CD14-positive monocyte (primary cell): Measurements from ENCODE around the gene MITF. TPM values are rescaled to one million over a fixed set of nuclear protein-coding genes. Genes with fewer than 3 reads are reported as not detected.
"Not testable (repeated sequence)": the region's sequence is repeated elsewhere in the genome, so short reads cannot be mapped to it uniquely, and the experiment has no call there.

Experiments used
- DNase-seq, 3 donors: peaks; one replicate each; pipeline ENCODE4 v3.0.0-alpha.2; 2011 to 2022
- H2AFZ ChIP-seq: 2 replicates; pipeline ENCODE4 v1.6.0; 2012; ENCODE audit warnings: mild to moderate bottlenecking, low read depth, low read length, inconsistent platforms; ENCODE audit not compliant: insufficient read depth, poor library complexity, severe bottlenecking
- H3K27ac ChIP-seq, 2 donors: 1 replicate in 1 of 2; 2 replicates in 1 of 2; pipeline ENCODE4 v1.5.1; 2012 to 2013; ENCODE audit warnings: low read length in 2 of 2, control low read depth in 1 of 2, inconsistent platforms in 1 of 2, low read depth in 1 of 2, mild to moderate bottlenecking in 1 of 2
- H3K27me3 ChIP-seq, 2 donors: one replicate each; pipeline versions ENCODE4 v1.6.0 to v1.6.1; 2011 to 2013; ENCODE audit warnings: low read length in 2 of 2; ENCODE audit not compliant: control insufficient read depth in 2 of 2, insufficient read depth in 2 of 2
- H3K36me3 ChIP-seq, 2 donors: replicated peaks in 1 of 2; 1 replicate in 1 of 2; 2 replicates in 1 of 2; pipeline versions ENCODE4 v1.5.1 to v1.6.1; 2012 to 2013; ENCODE audit warnings: low read length in 2 of 2, control low read depth in 1 of 2, inconsistent platforms in 1 of 2, mild to moderate bottlenecking in 1 of 2; ENCODE audit not compliant: insufficient read depth in 2 of 2, control insufficient read depth in 1 of 2
- H3K4me1 ChIP-seq, 2 donors: 1 replicate in 1 of 2; 2 replicates in 1 of 2; pipeline versions ENCODE4 v1.5.1 to v1.6.1; 2012 to 2013; ENCODE audit warnings: low read length in 2 of 2, control low read depth in 1 of 2, inconsistent platforms in 1 of 2, mild to moderate bottlenecking in 1 of 2, moderate library complexity in 1 of 2; ENCODE audit not compliant: insufficient read depth in 2 of 2, control insufficient read depth in 1 of 2
- H3K4me2 ChIP-seq: replicated peaks from 2 replicates; pipeline ENCODE3; 2012; ENCODE audit warnings: low read length, moderate library complexity, mild to moderate bottlenecking; ENCODE audit not compliant: poor library complexity, severe bottlenecking; ENCODE audit errors: extremely low read depth
- H3K4me3 ChIP-seq, 3 experiments: fragments of 200-600 bp in 1 of 3; sonication (generic) in 1 of 3; replicated peaks in 1 of 3; 1 replicate in 2 of 3; 2 replicates in 1 of 3; pipeline ENCODE4 v1.5.1; 2011 to 2013; ENCODE audit warnings: low read length in 3 of 3, mild to moderate bottlenecking in 3 of 3, control low read depth in 2 of 3, low read depth in 2 of 3, inconsistent platforms in 1 of 3, moderate library complexity in 1 of 3
- H3K79me2 ChIP-seq: 2 replicates; pipeline ENCODE4 v1.6.0; 2012; ENCODE audit warnings: mild to moderate bottlenecking, control low read depth, inconsistent platforms, low read length, moderate library complexity; ENCODE audit not compliant: insufficient read depth
- H3K9ac ChIP-seq: 2 replicates; pipeline ENCODE4 v1.6.0; 2017; ENCODE audit warnings: low read length, mild to moderate bottlenecking; ENCODE audit not compliant: insufficient read depth, poor library complexity, severe bottlenecking
- H3K9me3 ChIP-seq, 2 donors: replicated peaks in 1 of 2; 1 replicate in 1 of 2; 2 replicates in 1 of 2; pipeline versions ENCODE4 v1.5.1 to v1.6.1; 2012 to 2013; ENCODE audit warnings: low read length in 2 of 2, control low read depth in 1 of 2; ENCODE audit not compliant: control insufficient read depth in 1 of 2, insufficient read depth in 1 of 2
- H4K20me1 ChIP-seq: 2 replicates; pipeline ENCODE4 v1.6.0; 2012; ENCODE audit warnings: mild to moderate bottlenecking, low read length, control low read depth, moderate library complexity; ENCODE audit not compliant: insufficient read depth
- H3K27ac Mint-ChIP-seq, 7 donors: one replicate each; pipeline ENCODE4 v1.8.0; 2020; ENCODE audit warnings: mild to moderate bottlenecking in 7 of 7, mixed read lengths in 7 of 7, moderate library complexity in 6 of 7, inconsistent platforms in 2 of 7
- H3K27me3 Mint-ChIP-seq, 3 donors: one replicate each; pipeline ENCODE4 v1.8.0; 2021 to 2022; ENCODE audit warnings: low read depth in 3 of 3, mild to moderate bottlenecking in 3 of 3, mixed read lengths in 3 of 3, moderate library complexity in 3 of 3, inconsistent platforms in 1 of 3
- H3K36me3 Mint-ChIP-seq, 2 donors: one replicate each; pipeline ENCODE4 v1.8.0; 2020; ENCODE audit warnings: mixed read lengths in 2 of 2, inconsistent platforms in 1 of 2, mild to moderate bottlenecking in 1 of 2
- H3K4me1 Mint-ChIP-seq: one replicate; pipeline ENCODE4 v1.8.0; 2020; ENCODE audit warnings: mild to moderate bottlenecking, mixed read lengths
- H3K4me3 Mint-ChIP-seq, 2 donors: one replicate each; pipeline ENCODE4 v1.8.0; 2020; ENCODE audit warnings: mild to moderate bottlenecking in 2 of 2, mixed read lengths in 2 of 2, moderate library complexity in 1 of 2
- H3K9me3 Mint-ChIP-seq, 7 donors: one replicate each; pipeline ENCODE4 v1.8.0; 2020 to 2022; ENCODE audit warnings: mixed read lengths in 7 of 7, mild to moderate bottlenecking in 6 of 7, moderate library complexity in 6 of 7, inconsistent platforms in 2 of 7
- WGBS: methylation state at CpG from one replicate; pipeline ENCODE4 v1.1.5; 2013; ENCODE audit warnings: missing lambda C conversion rate; ENCODE audit not compliant: insufficient coverage; 5-methylcytosine and 5-hydroxymethylcytosine counted together
- intact Hi-C, 2 donors: fragments of 100-400 bp; cut with micrococcal nuclease; formaldehyde crosslinking; loops; one replicate each; pipeline versions ENCODE4 v1.15.0 to v1.15.1; 2023
- polyA plus RNA-seq, 3 donors: library from polyadenylated mRNA; depleted of rRNA in 1 of 3; unstranded in 2 of 3; stranded (reverse) in 1 of 3; fragments of 300-500 nt in 2 of 3; fragments of >200 nt in 1 of 3; fragmentation: Illumina TruSeq in 2 of 3; gene quantifications; 1 replicate in 2 of 3; 2 replicates in 1 of 3; pipeline ENCODE4 v1.2.3, GENCODE V29; 2012 to 2021
- TF ChIP-seq, protein P1 (sequence below): fragments of 200-600 bp; IDR thresholded peaks from one replicate; pipeline ENCODE4 v1.8.0; 2022; ENCODE audit warnings: antibody characterized with exemption, mild to moderate bottlenecking

MITF gene
- polyA plus RNA-seq, 3 donors = 7.0 to 15.1 (median 12.1) TPM

DNA sequence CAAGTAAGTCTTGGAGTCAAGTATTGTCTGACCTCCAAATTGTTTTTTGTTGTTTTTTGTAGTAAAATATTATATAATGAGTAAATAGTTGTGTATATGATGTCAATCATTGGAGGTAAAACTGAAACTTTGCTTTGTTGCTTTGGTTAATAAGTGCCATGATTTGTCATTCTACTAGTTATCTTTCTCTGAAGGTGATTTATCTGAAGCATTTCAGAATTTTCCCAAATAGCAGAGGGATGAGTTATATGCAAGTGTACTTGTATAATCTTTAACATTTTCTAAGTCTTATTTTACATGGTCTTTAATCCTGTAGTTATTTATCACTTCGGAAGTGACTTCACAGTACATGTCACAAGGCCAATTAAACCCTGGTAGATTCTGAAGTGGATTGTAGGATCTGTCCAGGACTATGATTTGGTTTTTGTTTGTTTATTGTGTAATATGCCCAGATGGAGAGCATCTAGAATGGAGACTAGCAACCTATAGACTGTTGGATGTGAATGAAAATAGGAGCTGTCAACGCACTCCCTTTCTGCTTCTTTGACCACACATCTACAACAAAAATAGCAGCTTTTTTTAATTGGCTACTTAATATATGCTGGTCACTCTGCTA, 167.2 kb downstream of the MITF start:
- TF ChIP-seq, protein P1, sequence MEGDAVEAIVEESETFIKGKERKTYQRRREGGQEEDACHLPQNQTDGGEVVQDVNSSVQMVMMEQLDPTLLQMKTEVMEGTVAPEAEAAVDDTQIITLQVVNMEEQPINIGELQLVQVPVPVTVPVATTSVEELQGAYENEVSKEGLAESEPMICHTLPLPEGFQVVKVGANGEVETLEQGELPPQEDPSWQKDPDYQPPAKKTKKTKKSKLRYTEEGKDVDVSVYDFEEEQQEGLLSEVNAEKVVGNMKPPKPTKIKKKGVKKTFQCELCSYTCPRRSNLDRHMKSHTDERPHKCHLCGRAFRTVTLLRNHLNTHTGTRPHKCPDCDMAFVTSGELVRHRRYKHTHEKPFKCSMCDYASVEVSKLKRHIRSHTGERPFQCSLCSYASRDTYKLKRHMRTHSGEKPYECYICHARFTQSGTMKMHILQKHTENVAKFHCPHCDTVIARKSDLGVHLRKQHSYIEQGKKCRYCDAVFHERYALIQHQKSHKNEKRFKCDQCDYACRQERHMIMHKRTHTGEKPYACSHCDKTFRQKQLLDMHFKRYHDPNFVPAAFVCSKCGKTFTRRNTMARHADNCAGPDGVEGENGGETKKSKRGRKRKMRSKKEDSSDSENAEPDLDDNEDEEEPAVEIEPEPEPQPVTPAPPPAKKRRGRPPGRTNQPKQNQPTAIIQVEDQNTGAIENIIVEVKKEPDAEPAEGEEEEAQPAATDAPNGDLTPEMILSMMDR = no peak
- intact Hi-C loops = no loop called here
- Histone ChIP-seq H4K20me1 (no peaks in the 10 kb centered on the region), H3K4me2 (no peak overlapping the region), H3K27me3 (no peaks in the 10 kb centered on the region), H3K9me3 (peaks cover 3 to 15% of the 10 kb centered on the region in 2 donors), H2AFZ (no peak overlapping the region), H3K79me2 (no peaks in the 10 kb centered on the region), H3K36me3 (no peaks in the 10 kb centered on the region), H3K4me1 (no peaks in the 10 kb centered on the region), H3K4me3 (no peak overlapping the region), H3K9ac (no peak overlapping the region), H3K27ac (no peak overlapping the region)
- WGBS = no CpG with 5 or more reads among the region's 2 CpGs
- H3K4me3 Mint-ChIP-seq = no peak overlapping the region
- H3K36me3 Mint-ChIP-seq = peaks cover 0 to 15% of the 10 kb centered on the region in 2 donors
- H3K4me1 Mint-ChIP-seq = peaks cover 3% of the 10 kb centered on the region
- DNase-seq = no peak
- H3K27ac Mint-ChIP-seq = no peak overlapping the region
- H3K9me3 Mint-ChIP-seq = peaks cover 0 to 26% (median 17%) of the 10 kb centered on the region in 7 donors
- H3K27me3 Mint-ChIP-seq = no peaks in the 10 kb centered on the region

DNA sequence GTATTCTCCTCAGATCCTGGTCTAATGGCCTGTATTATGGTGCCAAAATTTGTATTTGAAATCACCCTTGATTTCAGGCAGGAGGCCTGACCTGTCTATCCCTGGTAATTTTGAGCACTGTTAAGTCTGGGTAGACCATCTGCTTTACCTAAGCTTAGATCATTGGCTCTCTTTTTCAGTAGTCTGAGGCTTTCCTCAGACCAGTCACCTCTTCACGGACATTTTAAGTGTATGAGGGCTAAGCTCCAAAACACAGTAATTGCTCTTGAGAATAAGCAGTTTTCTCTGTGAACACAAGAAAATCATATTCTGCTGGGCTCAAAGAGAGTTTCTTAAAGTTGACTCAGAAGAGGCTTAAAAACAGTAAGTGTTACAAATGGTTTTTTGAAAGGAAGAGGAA, 168.3 kb downstream of the MITF start:
- Histone ChIP-seq H3K9me3 (peaks cover 3 to 15% of the 10 kb centered on the region in 2 donors), H3K9ac (no peak overlapping the region), H3K4me3 (no peak overlapping the region), H4K20me1 (no peaks in the 10 kb centered on the region), H3K27me3 (no peaks in the 10 kb centered on the region), H3K4me2 (no peak overlapping the region), H3K4me1 (no peaks in the 10 kb centered on the region), H2AFZ (no peak overlapping the region), H3K27ac (no peak overlapping the region), H3K36me3 (no peaks in the 10 kb centered on the region), H3K79me2 (no peaks in the 10 kb centered on the region)
- TF ChIP-seq, protein P1 = no peak
- H3K4me1 Mint-ChIP-seq = peaks cover 3% of the 10 kb centered on the region
- WGBS = no CpG with 5 or more reads among the region's 1 CpG
- peaks cover 0 to 15% of the 10 kb centered on the region in 2 donors for H3K36me3 Mint-ChIP-seq
- intact Hi-C loops = no loop called here
- no peaks in the 10 kb centered on the region for H3K27me3 Mint-ChIP-seq
- no peak for DNase-seq
- no peak overlapping the region for H3K4me3 Mint-ChIP-seq
- H3K9me3 Mint-ChIP-seq = peaks cover 0 to 26% (median 18%) of the 10 kb centered on the region in 7 donors
- H3K27ac Mint-ChIP-seq = no peak overlapping the region

- H2AFZ ChIP-seq, H4K20me1 ChIP-seq, H3K27me3 ChIP-seq, H3K4me1 ChIP-seq, H3K36me3 ChIP-seq, H3K27me3 Mint-ChIP-seq, H3K4me2 ChIP-seq, H3K27ac Mint-ChIP-seq, H3K4me3 ChIP-seq, H3K9ac ChIP-seq, H3K27ac ChIP-seq, H3K79me2 ChIP-seq, H3K4me3 Mint-ChIP-seq, H3K4me1 Mint-ChIP-seq, DNase-seq, intact Hi-C loops: not testable (repeated sequence)
- peaks cover 3 to 15% of the 10 kb centered on the region in 2 donors for H3K9me3 ChIP-seq
- Mint-ChIP-seq H3K9me3 (peaks cover 0 to 25% (median 18%) of the 10 kb centered on the region in 7 donors), H3K36me3 (peaks cover 2 to 17% of the 10 kb centered on the region in 2 donors)
Observed at GRCh38 chr3:69909859-69910258, 170.6 kb downstream of the MITF start.
